ENCODE data around the gene SLC22A23. TPM values are rescaled to one million over a fixed set of nuclear protein-coding genes. Genes with fewer than 3 reads are reported as not detected.
"Not testable (repeated sequence)": the region's sequence is repeated elsewhere in the genome, so short reads cannot be mapped to it uniquely, and the experiment has no call there.

Gene SLC22A23
- total RNA-seq, 2 donors from 2014 or later = 53.1 to 129 TPM

DNA sequence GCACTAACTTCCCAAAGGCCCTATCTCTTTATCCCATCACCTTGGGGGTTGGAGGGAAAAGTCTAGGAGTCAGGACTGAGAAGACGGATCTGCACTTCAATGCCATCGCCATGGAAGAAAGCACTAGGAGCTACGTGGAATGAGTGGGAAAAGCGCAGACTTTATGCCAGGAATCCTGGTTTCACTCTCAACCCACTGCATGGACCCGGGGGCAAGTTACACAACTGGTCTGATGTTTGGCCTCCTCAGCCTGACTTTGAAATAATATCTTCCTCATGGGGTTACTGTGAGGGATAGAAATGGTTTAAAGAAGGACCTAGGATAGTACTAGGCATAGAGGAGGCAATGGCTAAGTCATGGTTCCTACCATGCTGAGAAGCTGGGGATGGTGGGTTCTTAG lies 211.6 kb downstream of the SLC22A23 start:
- 94% methylated on average over 5 of the region's 5 CpGs for WGBS
- Histone ChIP-seq H3K4me1 (replicated peaks) (peaks cover 2% of the 10 kb centered on the region), H3K4me3 (no peak overlapping the region), H3K9me3 (no peaks in the 10 kb centered on the region), H3K36me3 (no peaks in the 10 kb centered on the region), H3K27ac (no peak overlapping the region), H3K27me3 (replicated peaks; ENCODE audit: insufficient read depth) (no peaks in the 10 kb centered on the region)
- DNase-seq (ENCODE audit: low spot score) = no peak
- TF ChIP-seq POLR2AphosphoS5 (IDR thresholded peaks at IDR 0.05) (no peak), POLR2A (IDR thresholded peaks at IDR 0.05) (no peak)
- TF ChIP-seq, protein P1, sequence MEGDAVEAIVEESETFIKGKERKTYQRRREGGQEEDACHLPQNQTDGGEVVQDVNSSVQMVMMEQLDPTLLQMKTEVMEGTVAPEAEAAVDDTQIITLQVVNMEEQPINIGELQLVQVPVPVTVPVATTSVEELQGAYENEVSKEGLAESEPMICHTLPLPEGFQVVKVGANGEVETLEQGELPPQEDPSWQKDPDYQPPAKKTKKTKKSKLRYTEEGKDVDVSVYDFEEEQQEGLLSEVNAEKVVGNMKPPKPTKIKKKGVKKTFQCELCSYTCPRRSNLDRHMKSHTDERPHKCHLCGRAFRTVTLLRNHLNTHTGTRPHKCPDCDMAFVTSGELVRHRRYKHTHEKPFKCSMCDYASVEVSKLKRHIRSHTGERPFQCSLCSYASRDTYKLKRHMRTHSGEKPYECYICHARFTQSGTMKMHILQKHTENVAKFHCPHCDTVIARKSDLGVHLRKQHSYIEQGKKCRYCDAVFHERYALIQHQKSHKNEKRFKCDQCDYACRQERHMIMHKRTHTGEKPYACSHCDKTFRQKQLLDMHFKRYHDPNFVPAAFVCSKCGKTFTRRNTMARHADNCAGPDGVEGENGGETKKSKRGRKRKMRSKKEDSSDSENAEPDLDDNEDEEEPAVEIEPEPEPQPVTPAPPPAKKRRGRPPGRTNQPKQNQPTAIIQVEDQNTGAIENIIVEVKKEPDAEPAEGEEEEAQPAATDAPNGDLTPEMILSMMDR (IDR thresholded peaks at IDR 0.05) = no peak
- intact Hi-C loops (cut with DNase I) = no loop called here

- H3K4me3 ChIP-seq; DNase-seq (ENCODE audit: low spot score): not testable (repeated sequence)
Measured at GRCh38 chr6:3244832-3245161, 212.1 kb downstream of the SLC22A23 start.

GRCh38 chr6:3244003-3244831 lies 212.6 kb downstream of the SLC22A23 start:
- no peak for DNase-seq (ENCODE audit: low spot score)
- no peaks in the 10 kb centered on the region for H3K27me3 ChIP-seq (replicated peaks; ENCODE audit: insufficient read depth)
- intact Hi-C loops (cut with DNase I) = no loop called here
- no peak overlapping the region for H3K27ac ChIP-seq
- H3K4me1 ChIP-seq (replicated peaks) = no peaks in the 10 kb centered on the region
- TF ChIP-seq POLR2AphosphoS5 (IDR thresholded peaks at IDR 0.05) (no peak), POLR2A (IDR thresholded peaks at IDR 0.05) (no peak)
- TF ChIP-seq, protein P1 (IDR thresholded peaks at IDR 0.05) = no peak
- WGBS = 76% methylated on average over 8 of the region's 8 CpGs
- H3K36me3 ChIP-seq = no peaks in the 10 kb centered on the region
- no peaks in the 10 kb centered on the region for H3K9me3 ChIP-seq
- H3K4me3 ChIP-seq = no peak overlapping the region

More at GRCh38 chr6:3244832-3245161, 212.1 kb downstream of the SLC22A23 start:
- H3K27ac ChIP-seq; H3K27me3 ChIP-seq (replicated peaks; ENCODE audit: insufficient read depth); H3K4me1 ChIP-seq (replicated peaks); H3K36me3 ChIP-seq; H3K9me3 ChIP-seq; intact Hi-C loops (cut with DNase I): not testable (repeated sequence)
- 95% methylated on average over 7 of the region's 7 CpGs for WGBS

GRCh38 chr6:3242768-3243167 lies 214.1 kb downstream of the SLC22A23 start:
- H3K27ac ChIP-seq = no peak overlapping the region
- no peaks in the 10 kb centered on the region for H3K36me3 ChIP-seq
- TF ChIP-seq POLR2A (IDR thresholded peaks at IDR 0.05) (no peak), POLR2AphosphoS5 (IDR thresholded peaks at IDR 0.05) (no peak)
- TF ChIP-seq, protein P1 (IDR thresholded peaks at IDR 0.05) = no peak
- no peak overlapping the region for H3K4me3 ChIP-seq
- intact Hi-C loops (cut with DNase I) = no loop called here
- no peaks in the 10 kb centered on the region for H3K9me3 ChIP-seq
- no peaks in the 10 kb centered on the region for H3K4me1 ChIP-seq (replicated peaks)
- WGBS = 56% methylated on average over 4 of the region's 4 CpGs
- H3K27me3 ChIP-seq (replicated peaks; ENCODE audit: insufficient read depth) = no peaks in the 10 kb centered on the region
- DNase-seq (ENCODE audit: low spot score) = no peak

DNA sequence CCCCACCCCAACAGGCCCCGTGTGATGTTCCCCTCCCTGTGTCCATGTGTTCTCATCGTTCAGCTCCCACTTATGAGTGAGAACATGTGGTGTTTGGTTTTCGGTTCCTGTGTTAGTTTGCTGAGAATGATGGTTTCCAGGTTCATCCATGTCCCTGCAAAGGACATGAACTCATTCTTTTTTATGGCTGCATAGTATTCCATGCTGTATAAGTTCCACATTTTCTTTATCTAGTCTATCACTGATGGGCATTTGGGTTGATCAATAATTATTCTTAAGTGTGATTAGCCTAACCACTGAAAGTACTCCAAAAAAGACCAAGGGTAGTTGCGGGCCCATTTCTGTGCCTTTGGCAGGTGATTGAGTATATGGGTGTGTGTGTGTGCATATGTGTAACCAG lies 215.1 kb downstream of the SLC22A23 start:
- H3K9me3 ChIP-seq; intact Hi-C loops (cut with DNase I); H3K27me3 ChIP-seq (replicated peaks; ENCODE audit: insufficient read depth); DNase-seq (ENCODE audit: low spot score); H3K27ac ChIP-seq; H3K4me3 ChIP-seq; H3K36me3 ChIP-seq; H3K4me1 ChIP-seq (replicated peaks): not testable (repeated sequence)
- WGBS = 98% methylated on average over 4 of the region's 4 CpGs

DNA sequence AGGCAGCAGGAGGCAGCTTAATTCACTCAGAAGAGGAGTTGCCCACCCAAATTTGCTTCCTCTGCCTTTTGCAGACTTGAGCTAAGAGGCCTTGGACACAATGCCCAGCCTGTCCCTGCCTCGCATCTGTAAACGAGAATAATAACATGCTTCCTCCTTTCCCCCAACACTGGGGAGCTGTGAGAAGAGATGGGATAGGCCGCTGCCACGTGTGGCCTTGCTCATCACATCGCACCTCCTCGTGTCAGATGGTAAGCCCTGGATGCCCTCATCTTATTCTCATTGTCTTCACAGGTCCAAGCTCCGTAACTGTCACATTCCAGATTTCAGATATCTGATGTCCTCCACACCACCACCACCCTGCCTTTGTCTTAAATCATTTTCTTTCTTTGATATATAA lies 216.3 kb downstream of the SLC22A23 start:
- Histone ChIP-seq H3K27me3 (replicated peaks; ENCODE audit: insufficient read depth) (no peaks in the 10 kb centered on the region), H3K36me3 (no peaks in the 10 kb centered on the region), H3K27ac (no peak overlapping the region), H3K4me1 (replicated peaks) (no peaks in the 10 kb centered on the region), H3K9me3 (no peaks in the 10 kb centered on the region), H3K4me3 (no peak overlapping the region)
- no peak for DNase-seq (ENCODE audit: low spot score)
- no peak for TF ChIP-seq POLR2AphosphoS5 (IDR thresholded peaks at IDR 0.05)
- no peak for TF ChIP-seq POLR2A (IDR thresholded peaks at IDR 0.05)
- TF ChIP-seq, protein P1 (IDR thresholded peaks at IDR 0.05) = no peak
- 74% methylated on average over 7 of the region's 7 CpGs for WGBS
- intact Hi-C loops (cut with DNase I) = no loop called here
